DMS79 (cell line): ENCODE measurements around the gene MGRN1.

Experiments
- DNase-seq: peaks from one replicate; lab custom pipeline; 2025; lab: John Stamatoyannopoulos, UW

The MGRN1 gene

GRCh38 chr16:4654011-4654963 lies 29.7 kb downstream of the MGRN1 start:
- DNase-seq: peak; percentile 79

- no peak for DNase-seq
Measured at GRCh38 chr16:4654964-4655590, 30.5 kb downstream of the MGRN1 start.

GRCh38 chr16:4655801-4656200 lies 31.2 kb downstream of the MGRN1 start:
- DNase-seq: no peak

- no peak for DNase-seq
Measured at GRCh38 chr16:4656221-4656620, 31.6 kb downstream of the MGRN1 start.

- no peak for DNase-seq
Measured at GRCh38 chr16:4656695-4657686, 32.4 kb downstream of the MGRN1 start.

GRCh38 chr16:4659363-4660353 lies 35.0 kb downstream of the MGRN1 start:
- DNase-seq: no peak

GRCh38 chr16:4660454-4661007 lies 35.9 kb downstream of the MGRN1 start:
- DNase-seq: peak; percentile 63

- peak; percentile 65 for DNase-seq
Measured at GRCh38 chr16:4661661-4662060, 37.0 kb downstream of the MGRN1 start.

- no peak for DNase-seq
Measured at GRCh38 chr16:4663465-4663776, 38.8 kb downstream of the MGRN1 start.

- DNase-seq: no peak
Measured at GRCh38 chr16:4663777-4664465, 39.3 kb downstream of the MGRN1 start.

- DNase-seq: peak; percentile 70
Measured at GRCh38 chr16:4664538-4665418, 40.2 kb downstream of the MGRN1 start.

- no peak for DNase-seq
Measured at GRCh38 chr16:4666537-4667202, 42.0 kb downstream of the MGRN1 start.

GRCh38 chr16:4667203-4667963 lies 42.8 kb downstream of the MGRN1 start:
- DNase-seq: no peak

GRCh38 chr16:4668313-4668960 lies 43.8 kb downstream of the MGRN1 start:
- no peak for DNase-seq

GRCh38 chr16:4673387-4674046 lies 48.9 kb downstream of the MGRN1 start:
- DNase-seq: no peak

GRCh38 chr16:4674926-4675530 lies 50.4 kb downstream of the MGRN1 start:
- no peak for DNase-seq
